H7 (cell line): ENCODE results near the gene RAD23A. TPM values are rescaled to one million over a fixed set of nuclear protein-coding genes. Genes with fewer than 3 reads are reported as not detected.
A peak's percentile ranks its signal among the peaks of the same experiment; 100 is the strongest.

Experiments
- DNase-seq: peaks from one replicate; pipeline ENCODE4 v3.0.0; 2012
- H3K27me3 ChIP-seq: 2 replicates; pipeline ENCODE4 v1.6.0; 2011; ENCODE audit warnings: mild to moderate bottlenecking, low read length; ENCODE audit not compliant: control insufficient read depth, insufficient read depth
- H3K36me3 ChIP-seq: replicated peaks from 2 replicates; pipeline ENCODE4 v1.5.1; 2011; ENCODE audit warnings: low read length; ENCODE audit not compliant: control insufficient read depth, insufficient read depth
- H3K4me3 ChIP-seq: 2 replicates; pipeline ENCODE4 v1.5.1; 2011; ENCODE audit warnings: low read depth, mild to moderate bottlenecking, control low read depth, low read length, moderate library complexity; ENCODE audit not compliant: insufficient read depth
- total RNA-seq: library from RNA; depleted of rRNA; stranded (reverse); fragments of >200 nt; shearing (Covaris generic); gene quantifications from 2 replicates; pipeline ENCODE4 v1.2.3, GENCODE V29; 2014

RAD23A gene
- total RNA-seq, 1 experiment from 2014 or later, result 146 TPM

DNA sequence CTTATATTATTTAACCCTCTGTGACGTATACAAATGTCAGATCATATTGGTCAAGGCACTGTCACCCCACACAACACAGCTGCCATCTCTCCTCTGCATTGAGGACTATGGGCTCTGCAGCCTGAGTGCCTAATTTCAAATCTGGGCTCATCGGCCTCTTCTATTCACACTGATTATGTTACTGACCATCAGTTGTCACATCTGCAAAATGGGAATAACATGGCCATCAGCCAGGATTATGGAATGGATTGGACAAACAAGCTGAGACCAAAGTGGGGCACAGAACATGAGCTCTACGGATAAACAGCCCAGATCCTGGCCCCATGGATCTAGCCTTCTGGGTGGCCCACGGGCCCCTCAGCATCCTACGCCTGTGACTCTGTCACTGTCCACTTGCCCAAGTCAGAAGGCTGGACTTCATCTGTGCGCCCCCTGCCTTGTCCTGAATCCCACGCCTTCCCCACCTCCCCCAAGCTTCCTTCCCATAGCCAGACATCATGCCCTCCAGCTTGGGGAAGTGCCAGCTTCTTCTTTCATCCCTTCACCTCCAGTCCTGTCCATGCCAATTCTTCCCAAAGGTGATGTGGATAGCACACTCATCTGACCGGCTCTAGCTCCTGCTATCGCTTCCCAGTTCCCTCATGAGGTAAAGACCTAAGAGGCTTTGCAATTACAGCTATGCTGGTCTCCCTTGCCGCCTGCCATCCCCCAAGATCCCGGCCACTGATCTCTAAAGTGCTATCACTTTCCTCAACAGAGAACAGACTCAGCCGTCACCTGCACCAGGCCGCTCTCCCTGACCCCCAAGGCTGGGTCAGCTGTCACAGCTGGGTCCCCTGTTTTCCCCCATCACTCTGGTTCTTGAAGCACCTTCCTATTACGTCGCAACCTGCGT lies 13.0 kb upstream of the RAD23A start:
- peaks cover 23% of the 10 kb centered on the region for H3K36me3 ChIP-seq
- no peak for DNase-seq
- H3K4me3 ChIP-seq, result peak overlapping the region; percentile 99
- H3K27me3 ChIP-seq, result no peaks in the 10 kb centered on the region

DNA sequence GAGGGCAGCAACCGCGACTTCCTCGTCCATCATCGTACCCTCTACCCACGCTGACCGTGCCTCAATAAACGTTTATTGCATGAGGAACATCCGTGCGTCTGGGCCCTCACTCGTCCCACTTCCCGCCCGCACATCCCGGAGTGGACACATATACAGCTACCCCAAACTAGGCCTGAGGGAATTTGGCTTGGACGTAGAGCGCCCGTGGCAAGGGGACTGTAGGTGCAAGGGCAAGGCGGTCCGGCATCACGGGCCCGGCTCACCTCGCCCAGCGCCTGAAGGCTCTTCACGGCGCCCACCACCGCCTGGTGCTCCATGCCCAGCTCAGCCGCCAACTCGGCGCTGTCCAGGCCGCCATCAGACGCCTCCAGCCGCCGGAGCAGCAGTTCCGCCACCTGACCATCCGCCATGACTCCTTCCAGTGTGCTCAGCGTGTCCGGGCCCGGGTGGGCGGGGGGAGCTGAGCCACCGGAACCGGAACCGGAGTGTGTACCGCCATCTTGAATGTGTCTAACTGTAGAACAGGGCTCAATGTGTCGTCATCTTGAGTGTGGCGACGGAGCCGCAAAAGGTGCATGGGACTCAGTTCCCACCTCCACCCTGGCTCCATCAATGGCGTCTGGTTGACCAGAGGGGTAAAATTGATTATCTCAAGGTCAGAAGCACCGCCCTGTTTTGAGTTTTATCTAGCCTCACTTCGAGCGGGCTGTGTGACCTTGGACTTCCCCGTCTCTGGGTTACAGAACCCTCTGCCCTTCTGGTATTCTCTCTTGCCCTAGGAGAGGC lies 12.2 kb upstream of the RAD23A start, which contains the start of gene FARSA:
Gene FARSA, minus strand, starts transcription at position 425 of the 786 bp plus-strand sequence. Its CDS starts 15 bp downstream, at position 410.
- H3K36me3 ChIP-seq, result peaks cover 19% of the 10 kb centered on the region
- peak; percentile 96 for DNase-seq
- no peaks in the 10 kb centered on the region for H3K27me3 ChIP-seq
- H3K4me3 ChIP-seq, result peak within 1 kb of the TSS; percentile 99

DNA sequence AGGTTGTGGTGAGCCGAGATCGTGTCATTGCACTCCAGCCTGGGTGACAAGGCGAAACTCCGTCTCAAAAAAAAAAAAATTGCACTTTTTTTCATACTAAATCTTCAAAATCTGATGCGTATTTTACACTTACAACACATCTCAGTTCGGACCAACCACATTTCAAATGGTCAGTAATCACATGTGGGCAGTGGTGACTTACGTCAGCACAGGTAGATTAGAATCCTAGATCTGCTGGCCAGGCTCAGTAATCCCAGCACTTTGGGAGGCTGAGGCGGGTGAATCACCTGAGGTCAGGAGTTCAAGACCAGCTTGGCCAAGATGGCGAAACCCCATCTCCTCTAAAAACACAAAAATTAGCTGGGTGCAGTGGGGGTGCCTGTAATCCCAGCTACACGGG lies 10.6 kb upstream of the RAD23A start:
- DNase-seq, result no peak
- Histone ChIP-seq H3K4me3 (no peak overlapping the region), H3K36me3 (peaks cover 15% of the 10 kb centered on the region), H3K27me3 (no peaks in the 10 kb centered on the region)

DNA sequence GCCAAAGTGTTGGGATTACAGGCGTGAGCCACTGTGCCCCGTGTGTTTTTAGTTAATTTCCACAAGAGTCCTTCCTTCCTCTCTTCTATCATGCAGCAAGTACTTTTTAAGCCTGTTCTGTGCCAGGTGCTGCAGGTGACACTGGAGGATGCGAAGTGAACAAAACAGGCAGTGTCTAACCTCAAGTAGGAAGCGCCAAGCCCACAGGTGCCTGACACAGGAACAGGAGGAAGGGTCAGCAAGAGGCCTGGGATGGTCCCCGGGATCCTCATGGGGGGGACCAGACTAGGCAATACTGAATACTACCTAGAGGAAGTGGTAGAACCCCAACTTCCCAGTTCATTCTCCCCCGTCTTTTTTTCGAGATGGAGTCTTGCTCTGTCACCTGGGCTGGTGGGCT lies 9.1 kb upstream of the RAD23A start:
- H3K36me3 ChIP-seq, result peaks cover 23% of the 10 kb centered on the region
- no peak for DNase-seq
- H3K27me3 ChIP-seq, result no peaks in the 10 kb centered on the region
- no peak overlapping the region for H3K4me3 ChIP-seq

DNA sequence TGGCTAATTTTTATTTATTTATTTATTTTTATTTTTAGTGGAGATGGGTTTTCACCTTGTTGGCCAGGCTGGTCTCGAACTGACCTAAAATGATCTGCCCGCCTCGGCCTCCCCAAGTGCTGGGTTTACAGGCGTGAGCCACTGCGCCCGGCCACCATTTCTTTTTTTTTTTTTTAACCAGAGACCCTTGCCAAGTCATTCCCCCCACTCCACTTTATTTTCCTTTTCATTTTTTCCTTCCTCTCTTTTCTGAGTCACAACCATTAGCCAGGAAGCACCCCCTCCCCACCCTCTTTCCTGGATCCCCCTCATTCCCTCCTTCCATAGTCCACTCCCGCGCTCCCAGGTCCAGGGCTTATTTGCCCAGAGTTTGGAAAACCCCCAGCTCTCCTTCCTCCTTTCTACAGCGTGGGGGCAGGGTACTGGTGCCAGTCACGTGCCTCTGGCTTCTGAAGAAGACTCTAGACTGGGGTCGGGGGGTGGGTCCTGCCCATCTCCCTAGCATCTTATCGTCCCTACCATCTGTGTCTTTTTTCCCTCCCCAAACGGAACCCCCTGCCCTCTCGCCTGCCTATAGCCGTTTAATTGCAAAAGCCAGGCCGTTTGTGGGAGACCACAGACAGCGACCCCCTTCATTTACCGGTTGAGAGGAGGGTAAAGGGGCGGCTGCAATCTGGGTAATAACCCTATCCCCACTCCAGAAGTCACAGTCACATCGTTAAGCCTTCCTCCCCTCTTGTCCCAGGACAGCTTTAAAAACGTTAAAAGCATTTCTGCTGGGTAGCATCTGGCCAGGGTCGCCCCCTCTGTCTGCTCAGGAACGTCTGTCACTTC lies 8.4 kb upstream of the RAD23A start:
- peak overlapping the region; percentile 98 for H3K4me3 ChIP-seq
- peak; percentile 85 for DNase-seq
- H3K27me3 ChIP-seq, result no peaks in the 10 kb centered on the region
- peaks cover 26% of the 10 kb centered on the region for H3K36me3 ChIP-seq

DNA sequence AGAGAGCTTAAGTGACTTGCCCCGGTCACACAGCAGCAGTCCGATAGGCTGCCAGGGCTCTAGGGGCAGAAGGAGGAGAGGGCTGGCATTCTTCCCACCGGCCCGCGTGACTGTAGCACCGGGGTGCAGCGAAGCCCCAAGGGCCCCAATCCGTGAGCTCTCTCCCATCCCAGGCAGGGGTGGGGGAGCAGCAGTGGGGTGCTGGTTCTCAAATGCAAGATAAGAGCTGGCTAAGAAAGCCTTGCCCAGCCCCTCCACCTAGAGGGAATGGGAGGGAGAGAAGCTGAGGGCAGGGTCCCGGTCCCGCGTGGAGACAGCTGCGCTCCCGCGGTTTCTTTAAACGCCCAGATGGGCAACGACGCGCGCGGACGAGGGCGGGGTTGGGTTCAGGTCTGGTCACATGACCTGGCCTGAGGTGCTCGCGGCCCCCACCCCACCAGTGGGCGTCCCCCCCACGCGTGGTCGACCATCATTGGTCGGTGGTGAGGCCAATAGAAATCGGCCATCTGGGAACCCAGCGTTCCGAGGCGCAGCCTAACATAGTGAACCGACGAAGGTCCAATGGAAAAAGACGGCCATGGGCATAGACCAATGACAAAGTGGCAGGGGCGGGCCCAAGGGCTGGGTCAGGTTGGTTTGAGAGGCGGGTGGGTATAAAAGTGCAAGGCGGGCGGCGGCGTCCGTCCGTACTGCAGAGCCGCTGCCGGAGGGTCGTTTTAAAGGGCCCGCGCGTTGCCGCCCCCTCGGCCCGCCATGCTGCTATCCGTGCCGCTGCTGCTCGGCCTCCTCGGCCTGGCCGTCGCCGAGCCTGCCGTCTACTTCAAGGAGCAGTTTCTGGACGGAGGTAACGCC lies 7.5 kb upstream of the RAD23A start, which contains the start of gene CALR:
Gene CALR, plus strand, starts transcription at position 683 of the 852 bp plus-strand sequence. Its CDS starts 71 bp downstream, at position 754.
- H3K27me3 ChIP-seq, result no peaks in the 10 kb centered on the region
- H3K36me3 ChIP-seq, result peaks cover 30% of the 10 kb centered on the region
- H3K4me3 ChIP-seq, result peak within 1 kb of the TSS; percentile 98
- peak; percentile 99 for DNase-seq

DNA sequence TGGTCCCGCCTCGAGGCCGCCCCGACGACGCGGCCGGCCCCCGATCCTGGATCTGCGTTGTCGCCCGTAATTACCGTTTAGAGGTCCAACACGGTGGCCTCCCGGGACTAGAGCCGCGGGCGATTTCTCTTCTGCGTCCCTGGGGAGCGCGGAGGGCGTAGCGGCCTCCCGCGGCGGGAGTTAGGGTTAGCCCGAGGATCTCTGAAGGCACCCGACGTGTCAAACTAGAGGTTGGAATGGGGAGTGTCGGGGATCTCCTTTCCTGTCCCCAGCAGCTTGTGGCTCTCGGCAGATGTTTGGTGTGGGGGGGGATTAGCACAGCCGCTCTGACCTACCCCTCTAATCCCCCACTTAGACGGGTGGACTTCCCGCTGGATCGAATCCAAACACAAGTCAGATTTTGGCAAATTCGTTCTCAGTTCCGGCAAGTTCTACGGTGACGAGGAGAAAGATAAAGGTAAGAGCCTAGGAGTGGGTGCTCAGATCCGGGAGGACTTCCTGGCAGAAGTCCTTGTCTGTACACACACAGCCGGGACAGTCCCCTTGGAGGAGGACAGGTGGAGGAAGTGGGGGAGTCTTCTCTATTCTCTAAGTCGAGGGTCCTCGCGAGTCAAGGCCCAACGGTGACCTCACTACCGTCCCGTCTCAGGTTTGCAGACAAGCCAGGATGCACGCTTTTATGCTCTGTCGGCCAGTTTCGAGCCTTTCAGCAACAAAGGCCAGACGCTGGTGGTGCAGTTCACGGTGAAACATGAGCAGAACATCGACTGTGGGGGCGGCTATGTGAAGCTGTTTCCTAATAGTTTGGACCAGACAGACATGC lies 6.7 kb upstream of the RAD23A start:
- DNase-seq, result peak; percentile 54
- peaks cover 37% of the 10 kb centered on the region for H3K36me3 ChIP-seq
- no peaks in the 10 kb centered on the region for H3K27me3 ChIP-seq
- H3K4me3 ChIP-seq, result peak overlapping the region; percentile 98

DNA sequence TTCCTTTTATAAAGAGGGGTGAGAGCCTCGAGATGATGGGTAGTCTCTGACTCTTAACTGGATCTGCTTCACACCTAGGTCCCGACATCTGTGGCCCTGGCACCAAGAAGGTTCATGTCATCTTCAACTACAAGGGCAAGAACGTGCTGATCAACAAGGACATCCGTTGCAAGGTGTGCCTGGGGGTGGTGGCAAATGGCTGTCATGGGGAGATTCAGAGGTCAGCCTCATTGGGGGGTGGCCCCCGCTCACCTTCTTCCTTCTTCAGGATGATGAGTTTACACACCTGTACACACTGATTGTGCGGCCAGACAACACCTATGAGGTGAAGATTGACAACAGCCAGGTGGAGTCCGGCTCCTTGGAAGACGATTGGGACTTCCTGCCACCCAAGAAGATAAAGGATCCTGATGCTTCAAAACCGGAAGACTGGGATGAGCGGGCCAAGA lies 5.7 kb upstream of the RAD23A start:
- H3K36me3 ChIP-seq, result peaks cover 37% of the 10 kb centered on the region
- H3K4me3 ChIP-seq, result no peak overlapping the region
- DNase-seq, result no peak
- H3K27me3 ChIP-seq, result no peaks in the 10 kb centered on the region

DNA sequence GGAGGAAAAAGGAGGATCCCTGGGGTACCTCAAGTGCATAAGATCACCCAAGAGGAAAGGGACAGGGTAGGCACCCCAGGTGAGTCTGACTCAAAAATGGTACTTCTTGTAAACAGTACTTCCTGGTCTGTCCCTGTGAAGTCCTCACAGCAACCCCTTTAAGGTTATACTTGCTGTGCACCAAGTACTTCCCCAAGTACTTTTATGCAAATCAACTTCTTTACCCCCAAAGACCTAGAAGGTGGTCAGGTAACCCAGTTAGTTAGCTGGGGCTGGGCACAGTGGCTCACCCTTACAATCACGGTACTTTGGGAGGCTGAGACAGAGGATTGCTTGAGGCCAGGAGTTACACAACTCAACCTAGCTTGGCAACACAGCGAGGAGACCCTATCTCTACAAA lies 4.8 kb upstream of the RAD23A start:
- peaks cover 37% of the 10 kb centered on the region for H3K36me3 ChIP-seq
- no peak for DNase-seq
- H3K4me3 ChIP-seq, result no peak overlapping the region
- H3K27me3 ChIP-seq, result no peaks in the 10 kb centered on the region

DNA sequence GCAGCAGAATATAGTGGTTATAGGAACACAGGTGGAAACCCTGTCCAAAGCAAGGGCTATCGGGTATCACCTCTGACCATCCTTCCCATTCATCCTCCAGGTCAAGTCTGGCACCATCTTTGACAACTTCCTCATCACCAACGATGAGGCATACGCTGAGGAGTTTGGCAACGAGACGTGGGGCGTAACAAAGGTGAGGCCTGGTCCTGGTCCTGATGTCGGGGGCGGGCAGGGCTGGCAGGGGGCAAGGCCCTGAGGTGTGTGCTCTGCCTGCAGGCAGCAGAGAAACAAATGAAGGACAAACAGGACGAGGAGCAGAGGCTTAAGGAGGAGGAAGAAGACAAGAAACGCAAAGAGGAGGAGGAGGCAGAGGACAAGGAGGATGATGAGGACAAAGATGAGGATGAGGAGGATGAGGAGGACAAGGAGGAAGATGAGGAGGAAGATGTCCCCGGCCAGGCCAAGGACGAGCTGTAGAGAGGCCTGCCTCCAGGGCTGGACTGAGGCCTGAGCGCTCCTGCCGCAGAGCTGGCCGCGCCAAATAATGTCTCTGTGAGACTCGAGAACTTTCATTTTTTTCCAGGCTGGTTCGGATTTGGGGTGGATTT lies 2.1 kb upstream of the RAD23A start:
- H3K36me3 ChIP-seq, result peaks cover 46% of the 10 kb centered on the region
- H3K27me3 ChIP-seq, result no peaks in the 10 kb centered on the region
- H3K4me3 ChIP-seq, result no peak overlapping the region
- DNase-seq, result peak; percentile 30

DNA sequence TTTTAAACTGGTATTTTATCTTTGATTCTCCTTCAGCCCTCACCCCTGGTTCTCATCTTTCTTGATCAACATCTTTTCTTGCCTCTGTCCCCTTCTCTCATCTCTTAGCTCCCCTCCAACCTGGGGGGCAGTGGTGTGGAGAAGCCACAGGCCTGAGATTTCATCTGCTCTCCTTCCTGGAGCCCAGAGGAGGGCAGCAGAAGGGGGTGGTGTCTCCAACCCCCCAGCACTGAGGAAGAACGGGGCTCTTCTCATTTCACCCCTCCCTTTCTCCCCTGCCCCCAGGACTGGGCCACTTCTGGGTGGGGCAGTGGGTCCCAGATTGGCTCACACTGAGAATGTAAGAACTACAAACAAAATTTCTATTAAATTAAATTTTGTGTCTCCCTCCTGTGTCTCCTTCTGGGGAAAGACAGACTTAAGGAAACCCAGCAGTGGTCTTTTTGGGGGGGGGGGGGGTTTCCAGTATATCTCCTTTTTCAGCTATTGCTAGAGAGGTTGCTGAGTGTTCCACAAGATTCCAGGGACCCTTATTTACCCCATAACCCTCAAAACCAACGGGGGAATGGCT lies 1.5 kb upstream of the RAD23A start:
- peak; percentile 24 for DNase-seq
- peaks cover 51% of the 10 kb centered on the region for H3K36me3 ChIP-seq
- no peak overlapping the region for H3K4me3 ChIP-seq
- H3K27me3 ChIP-seq, result no peaks in the 10 kb centered on the region

DNA sequence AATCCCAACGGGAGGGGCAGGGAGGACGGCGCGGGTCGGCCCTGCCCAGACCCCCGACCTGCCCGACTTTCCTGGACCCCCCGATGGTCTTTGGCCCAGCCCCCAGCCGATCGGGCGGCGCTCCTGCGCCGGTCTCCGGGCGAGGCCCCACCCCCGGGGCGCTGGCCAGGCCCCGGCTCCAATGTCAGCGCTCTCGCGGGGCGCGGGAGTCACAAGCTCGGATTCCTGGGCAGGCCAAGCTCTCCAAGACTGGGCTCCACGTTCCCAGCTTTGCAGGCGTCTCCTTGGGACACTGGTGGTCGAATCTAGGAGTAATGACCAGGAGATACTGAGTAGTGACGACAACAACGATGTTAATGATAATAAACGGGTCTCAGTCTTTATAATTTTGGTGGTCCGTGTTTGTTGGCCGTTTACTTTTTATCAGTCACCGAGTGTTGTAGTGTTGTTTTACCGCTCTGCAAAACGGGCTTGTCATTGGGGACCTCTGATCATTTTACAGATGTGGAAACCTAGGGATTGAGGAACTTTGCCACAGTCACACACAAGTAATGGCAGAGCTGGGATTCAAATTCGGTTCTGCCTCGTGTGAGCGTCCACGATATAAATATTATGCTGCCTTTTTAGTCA lies 545 bp downstream of the RAD23A start:
- H3K4me3 ChIP-seq, result peak overlapping the region; percentile 64
- DNase-seq, result peak; percentile 99
- H3K27me3 ChIP-seq, result no peaks in the 10 kb centered on the region
- peaks cover 40% of the 10 kb centered on the region for H3K36me3 ChIP-seq
